ENCODE data around the gene STIM2.
"Not testable (repeated sequence)": the region's sequence is repeated elsewhere in the genome, so short reads cannot be mapped to it uniquely, and the experiment has no call there.

Gene STIM2

DNA sequence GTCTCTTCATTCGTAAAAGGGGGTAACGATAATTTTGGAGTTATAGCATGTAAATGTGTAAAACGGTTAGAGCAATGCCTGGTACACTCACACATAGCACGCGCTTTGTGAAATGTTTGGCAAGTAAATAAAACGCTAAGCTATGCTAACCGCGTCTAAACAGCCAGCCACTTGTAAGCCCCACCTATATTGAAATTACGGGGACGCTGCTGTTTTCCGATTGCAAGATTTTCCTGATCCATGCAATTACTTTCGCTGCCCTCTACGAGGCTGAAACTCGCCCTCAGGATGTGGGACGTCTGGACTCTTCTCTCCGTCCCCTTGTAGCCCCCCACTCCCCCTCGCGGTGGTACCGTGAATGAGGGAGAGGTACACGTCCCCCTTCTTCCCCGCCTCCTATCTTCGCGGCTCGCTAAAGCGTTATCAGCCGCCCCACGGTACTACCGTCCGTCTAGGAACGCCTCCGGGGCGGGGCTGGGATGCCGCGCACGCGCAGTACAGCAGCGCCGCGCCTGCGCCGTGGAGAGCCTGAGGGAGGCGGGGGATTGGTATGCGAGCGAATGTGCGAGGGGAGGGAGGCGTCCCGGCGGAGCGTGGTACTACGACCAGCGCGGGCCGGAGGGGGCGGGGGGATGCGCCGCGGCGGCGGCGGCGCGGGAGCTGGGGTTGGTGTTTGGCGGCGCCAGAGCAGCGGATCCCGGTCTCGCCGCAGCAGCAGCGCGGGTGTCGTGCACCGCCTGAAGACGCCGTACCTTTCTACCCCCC lies at the start of gene STIM2:
Gene STIM2, plus strand, starts transcription at position 685 of the 765 bp plus-strand sequence.
- Histone ChIP-seq H4K20me1 (ENCODE audit: insufficient read depth, low read length) (peaks cover 17% of the 10 kb centered on the region; the same call in 1 of the 2 replicates), H3K4me3 (ENCODE audit: low read depth in 1 of 2, low read length in 2 of 2) (peak within 1 kb of the TSS; percentile 51 to 65; a peak in 3 of 4 replicates), H3K4me1 (ENCODE audit: insufficient read depth, low read length) (peaks cover 60% of the 10 kb centered on the region), H3K27ac (ENCODE audit: low read length) (peak within 1 kb of the TSS; percentile 94), H3K9ac (ENCODE audit: low read depth, low read length) (peak within 1 kb of the TSS; percentile 67), H2AFZ (ENCODE audit: low read depth, low read length) (peak within 1 kb of the TSS; percentile 94), H3K9me3 (ENCODE audit: insufficient read depth, low read length, severe bottlenecking) (no peaks in the 10 kb centered on the region), H3K27me3 (ENCODE audit: insufficient read depth, low read length, poor library complexity) (no peaks in the 10 kb centered on the region), H3K79me2 (ENCODE audit: insufficient read depth, low read length) (peaks cover 64% of the 10 kb centered on the region), H3K4me2 (ENCODE audit: insufficient read depth, low read length) (peak within 1 kb of the TSS; percentile 96), H3K36me3 (ENCODE audit: insufficient read depth, low read length) (no peaks in the 10 kb centered on the region)
- TF ChIP-seq, protein P1, sequence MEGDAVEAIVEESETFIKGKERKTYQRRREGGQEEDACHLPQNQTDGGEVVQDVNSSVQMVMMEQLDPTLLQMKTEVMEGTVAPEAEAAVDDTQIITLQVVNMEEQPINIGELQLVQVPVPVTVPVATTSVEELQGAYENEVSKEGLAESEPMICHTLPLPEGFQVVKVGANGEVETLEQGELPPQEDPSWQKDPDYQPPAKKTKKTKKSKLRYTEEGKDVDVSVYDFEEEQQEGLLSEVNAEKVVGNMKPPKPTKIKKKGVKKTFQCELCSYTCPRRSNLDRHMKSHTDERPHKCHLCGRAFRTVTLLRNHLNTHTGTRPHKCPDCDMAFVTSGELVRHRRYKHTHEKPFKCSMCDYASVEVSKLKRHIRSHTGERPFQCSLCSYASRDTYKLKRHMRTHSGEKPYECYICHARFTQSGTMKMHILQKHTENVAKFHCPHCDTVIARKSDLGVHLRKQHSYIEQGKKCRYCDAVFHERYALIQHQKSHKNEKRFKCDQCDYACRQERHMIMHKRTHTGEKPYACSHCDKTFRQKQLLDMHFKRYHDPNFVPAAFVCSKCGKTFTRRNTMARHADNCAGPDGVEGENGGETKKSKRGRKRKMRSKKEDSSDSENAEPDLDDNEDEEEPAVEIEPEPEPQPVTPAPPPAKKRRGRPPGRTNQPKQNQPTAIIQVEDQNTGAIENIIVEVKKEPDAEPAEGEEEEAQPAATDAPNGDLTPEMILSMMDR (IDR thresholded peaks at IDR 0.05; ENCODE audit: borderline replicate concordance, extremely low read depth, low read length, poor library complexity, severe bottlenecking), result peak; percentile 60
- no peak for TF ChIP-seq EZH2 (IDR thresholded peaks at IDR 0.05; ENCODE audit: borderline replicate concordance, low read depth, low read length, severe bottlenecking)
- DNase-seq (peak; percentile 98), ATAC-seq (ENCODE audit: insufficient read depth, low read depth) (peak; percentile 68)

- not testable (repeated sequence) for H3K27me3 ChIP-seq (ENCODE audit: insufficient read depth, low read length, poor library complexity); ATAC-seq (ENCODE audit: insufficient read depth, low read depth); H3K4me3 ChIP-seq (ENCODE audit: low read depth in 1 of 2, low read length in 2 of 2); H3K4me1 ChIP-seq (ENCODE audit: insufficient read depth, low read length); H3K27ac ChIP-seq (ENCODE audit: low read length); H3K4me2 ChIP-seq (ENCODE audit: insufficient read depth, low read length); H3K9me3 ChIP-seq (ENCODE audit: insufficient read depth, low read length, severe bottlenecking); H3K79me2 ChIP-seq (ENCODE audit: insufficient read depth, low read length); H4K20me1 ChIP-seq (ENCODE audit: insufficient read depth, low read length); H3K9ac ChIP-seq (ENCODE audit: low read depth, low read length); DNase-seq; H2AFZ ChIP-seq (ENCODE audit: low read depth, low read length); H3K36me3 ChIP-seq (ENCODE audit: insufficient read depth, low read length)
Measured at GRCh38 chr4:26811571-26811970, 49.1 kb upstream of the STIM2 start.

GRCh38 chr4:26812049-26812714 lies 48.5 kb upstream of the STIM2 start:
- Histone ChIP-seq H3K36me3 (ENCODE audit: insufficient read depth, low read length) (no peaks in the 10 kb centered on the region), H3K27me3 (ENCODE audit: insufficient read depth, low read length, poor library complexity) (no peaks in the 10 kb centered on the region), H3K4me2 (ENCODE audit: insufficient read depth, low read length) (no peak overlapping the region), H3K4me1 (ENCODE audit: insufficient read depth, low read length) (no peaks in the 10 kb centered on the region), H3K9me3 (ENCODE audit: insufficient read depth, low read length, severe bottlenecking) (no peaks in the 10 kb centered on the region), H3K79me2 (ENCODE audit: insufficient read depth, low read length) (no peaks in the 10 kb centered on the region), H4K20me1 (ENCODE audit: insufficient read depth, low read length) (no peaks in the 10 kb centered on the region), H2AFZ (ENCODE audit: low read depth, low read length) (no peak overlapping the region), H3K27ac (ENCODE audit: low read length) (no peak overlapping the region), H3K9ac (ENCODE audit: low read depth, low read length) (no peak overlapping the region), H3K4me3 (ENCODE audit: low read depth in 1 of 2, low read length in 2 of 2) (no peak overlapping the region)
- ATAC-seq (ENCODE audit: insufficient read depth, low read depth) (no peak), DNase-seq (no peak)
- TF ChIP-seq, protein P1 (IDR thresholded peaks at IDR 0.05; ENCODE audit: borderline replicate concordance, extremely low read depth, low read length, poor library complexity, severe bottlenecking), result no peak
- no peak for TF ChIP-seq EZH2 (IDR thresholded peaks at IDR 0.05; ENCODE audit: borderline replicate concordance, low read depth, low read length, severe bottlenecking)

- H2AFZ ChIP-seq (ENCODE audit: low read depth, low read length), result no peak overlapping the region
- H3K9ac ChIP-seq (ENCODE audit: low read depth, low read length), result no peak overlapping the region
- no peak overlapping the region for H3K4me2 ChIP-seq (ENCODE audit: insufficient read depth, low read length)
- H3K9me3 ChIP-seq (ENCODE audit: insufficient read depth, low read length, severe bottlenecking), result no peaks in the 10 kb centered on the region
- TF ChIP-seq, protein P1 (IDR thresholded peaks at IDR 0.05; ENCODE audit: borderline replicate concordance, extremely low read depth, low read length, poor library complexity, severe bottlenecking), result no peak
- no peak for TF ChIP-seq EZH2 (IDR thresholded peaks at IDR 0.05; ENCODE audit: borderline replicate concordance, low read depth, low read length, severe bottlenecking)
- no peak for DNase-seq
- H4K20me1 ChIP-seq (ENCODE audit: insufficient read depth, low read length), result no peaks in the 10 kb centered on the region
- no peaks in the 10 kb centered on the region for H3K4me1 ChIP-seq (ENCODE audit: insufficient read depth, low read length)
- H3K4me3 ChIP-seq (ENCODE audit: low read depth in 1 of 2, low read length in 2 of 2), result no peak overlapping the region
- H3K27ac ChIP-seq (ENCODE audit: low read length), result no peak overlapping the region
- H3K36me3 ChIP-seq (ENCODE audit: insufficient read depth, low read length), result no peaks in the 10 kb centered on the region
- no peaks in the 10 kb centered on the region for H3K27me3 ChIP-seq (ENCODE audit: insufficient read depth, low read length, poor library complexity)
- no peak for ATAC-seq (ENCODE audit: insufficient read depth, low read depth)
- H3K79me2 ChIP-seq (ENCODE audit: insufficient read depth, low read length), result no peaks in the 10 kb centered on the region
Measured at GRCh38 chr4:26813698-26814097, 46.9 kb upstream of the STIM2 start.

Data from DND-41 (cell line).